ENCODE results near the gene HIP1.

Gene HIP1

DNA sequence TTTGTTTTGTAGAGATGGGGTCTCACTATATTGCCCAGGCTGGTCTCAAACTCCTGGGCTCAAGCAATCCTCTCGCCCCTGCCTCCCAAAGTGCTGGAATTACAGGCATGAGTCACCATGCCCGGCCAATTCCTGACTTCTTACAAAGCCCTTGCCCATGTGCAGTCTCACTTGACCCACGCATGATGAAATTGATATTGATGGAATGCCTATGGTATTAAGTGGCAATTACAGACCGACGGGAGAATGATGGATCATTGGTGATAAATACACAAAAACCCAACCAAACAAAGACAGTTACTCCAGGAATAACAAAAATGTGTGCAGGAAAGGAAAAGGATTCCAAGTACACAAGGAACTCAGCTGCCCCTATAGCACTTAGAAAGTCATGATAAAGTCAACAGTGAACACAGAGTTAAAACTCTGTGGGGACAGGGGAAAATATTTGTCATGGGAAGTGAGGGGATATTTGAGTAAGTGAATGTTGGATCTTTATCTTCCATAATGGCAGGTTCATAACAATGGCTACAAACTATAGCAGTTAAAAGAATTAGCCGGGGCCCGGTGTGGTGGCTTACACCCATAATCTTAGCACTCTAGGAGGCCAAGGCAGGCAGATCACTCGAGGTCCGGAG lies 21.6 kb downstream of the HIP1 start:
- TF ChIP-seq, protein P1, sequence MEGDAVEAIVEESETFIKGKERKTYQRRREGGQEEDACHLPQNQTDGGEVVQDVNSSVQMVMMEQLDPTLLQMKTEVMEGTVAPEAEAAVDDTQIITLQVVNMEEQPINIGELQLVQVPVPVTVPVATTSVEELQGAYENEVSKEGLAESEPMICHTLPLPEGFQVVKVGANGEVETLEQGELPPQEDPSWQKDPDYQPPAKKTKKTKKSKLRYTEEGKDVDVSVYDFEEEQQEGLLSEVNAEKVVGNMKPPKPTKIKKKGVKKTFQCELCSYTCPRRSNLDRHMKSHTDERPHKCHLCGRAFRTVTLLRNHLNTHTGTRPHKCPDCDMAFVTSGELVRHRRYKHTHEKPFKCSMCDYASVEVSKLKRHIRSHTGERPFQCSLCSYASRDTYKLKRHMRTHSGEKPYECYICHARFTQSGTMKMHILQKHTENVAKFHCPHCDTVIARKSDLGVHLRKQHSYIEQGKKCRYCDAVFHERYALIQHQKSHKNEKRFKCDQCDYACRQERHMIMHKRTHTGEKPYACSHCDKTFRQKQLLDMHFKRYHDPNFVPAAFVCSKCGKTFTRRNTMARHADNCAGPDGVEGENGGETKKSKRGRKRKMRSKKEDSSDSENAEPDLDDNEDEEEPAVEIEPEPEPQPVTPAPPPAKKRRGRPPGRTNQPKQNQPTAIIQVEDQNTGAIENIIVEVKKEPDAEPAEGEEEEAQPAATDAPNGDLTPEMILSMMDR (IDR thresholded peaks at IDR 0.05), result no peak

DNA sequence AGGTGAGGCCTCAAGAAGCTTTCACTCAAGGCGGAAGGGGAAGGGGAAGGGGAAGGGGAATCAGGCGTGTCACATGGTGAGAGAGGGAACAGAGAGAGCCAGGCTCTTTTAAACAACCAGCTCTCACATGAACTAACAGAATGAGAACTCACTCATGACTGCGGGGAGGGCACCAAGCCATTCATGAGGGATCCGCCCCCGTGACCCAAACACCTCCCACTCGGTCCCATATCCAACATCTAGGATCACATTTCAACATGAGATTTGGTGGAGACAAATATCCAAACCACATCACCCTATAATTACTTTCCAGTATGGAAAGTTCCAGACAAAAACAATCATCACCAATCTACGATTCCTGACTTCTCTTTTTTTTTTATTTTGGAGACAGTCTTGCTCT lies 22.9 kb downstream of the HIP1 start:
- TF ChIP-seq, protein P1 (IDR thresholded peaks at IDR 0.05), result no peak

DNA sequence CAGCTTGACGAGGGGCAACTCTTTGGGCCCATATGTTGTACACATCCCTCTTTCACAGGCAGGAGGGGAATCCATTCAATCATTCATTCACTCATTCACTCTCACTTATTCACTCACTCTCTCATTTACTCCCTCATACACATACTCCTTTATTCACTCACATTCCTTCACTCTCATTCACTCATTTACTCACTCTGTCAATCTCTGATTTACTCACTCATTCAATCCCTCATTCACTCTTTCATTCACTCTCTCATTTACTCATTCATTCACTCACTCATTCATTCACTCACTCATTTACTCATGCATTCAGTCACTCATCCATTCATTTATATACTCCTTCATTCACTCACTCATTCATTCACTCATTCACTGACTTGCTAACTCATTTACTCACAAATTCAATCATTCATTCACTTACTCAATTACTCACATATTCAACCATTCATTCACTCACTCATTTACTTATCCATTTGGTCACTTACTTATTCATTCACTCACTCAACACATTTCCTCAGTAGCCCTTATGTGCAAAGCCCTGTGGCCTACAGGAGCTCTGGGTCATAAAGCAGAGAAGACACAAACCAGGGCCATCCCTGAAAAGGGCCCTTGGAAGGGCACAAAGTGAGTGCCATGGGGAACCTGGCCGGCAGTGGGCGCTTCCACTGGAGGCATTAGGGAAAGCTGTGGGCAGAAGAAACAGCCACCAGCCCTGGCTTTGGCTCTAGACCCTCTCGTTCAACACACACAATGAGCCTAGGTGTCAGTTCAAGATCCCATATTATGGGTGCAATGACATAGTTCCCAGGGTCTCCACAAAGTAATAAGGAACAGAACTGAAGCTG lies 26.0 kb downstream of the HIP1 start:
- TF ChIP-seq, protein P1 (IDR thresholded peaks at IDR 0.05), result no peak

DNA sequence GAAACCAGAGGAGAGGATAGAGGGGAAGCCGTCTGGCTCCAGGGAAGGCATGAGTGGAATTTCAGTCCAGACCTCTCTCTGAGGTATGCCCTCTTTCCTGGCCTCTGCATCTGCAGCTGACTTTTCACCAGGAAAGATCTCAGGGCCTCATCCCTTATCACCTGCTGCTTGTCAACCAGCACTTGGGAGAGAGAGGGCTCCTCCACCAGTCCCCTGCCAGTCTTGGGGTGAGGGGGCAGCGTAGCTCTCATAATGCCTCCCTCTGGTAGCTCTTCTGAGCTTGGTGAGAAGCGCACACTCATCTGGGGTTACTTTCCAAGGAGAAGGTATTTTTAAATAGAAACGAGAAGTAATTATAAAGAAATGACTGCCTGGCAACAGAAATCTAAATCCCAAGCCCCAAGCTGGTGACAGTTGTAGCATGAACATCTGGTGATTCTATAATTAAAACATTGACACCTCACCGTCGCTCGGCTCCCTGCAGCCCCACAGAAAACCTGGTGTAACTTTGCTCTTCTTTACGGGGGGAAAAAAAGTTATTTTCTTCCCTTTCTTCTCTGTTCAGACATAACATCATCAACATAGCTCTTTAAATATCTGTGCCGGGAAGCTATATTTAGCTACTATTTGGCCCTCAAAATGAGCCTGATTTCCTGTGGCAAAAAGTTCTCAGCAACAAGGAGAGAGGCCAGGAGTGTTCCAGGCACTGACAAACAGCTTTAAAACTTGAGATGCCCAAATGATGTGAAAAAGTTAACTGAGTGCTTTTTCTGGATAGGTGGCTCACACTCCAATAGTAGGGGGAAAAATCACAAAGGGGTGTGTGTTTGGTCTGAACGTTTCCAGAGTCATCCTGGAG lies 26.9 kb downstream of the HIP1 start:
- TF ChIP-seq, protein P1 (IDR thresholded peaks at IDR 0.05), result no peak

GRCh38 chr7:75711076-75711475 lies 27.7 kb downstream of the HIP1 start:
- TF ChIP-seq, protein P1 (IDR thresholded peaks at IDR 0.05), result no peak

- TF ChIP-seq, protein P1 (IDR thresholded peaks at IDR 0.05), result no peak
Measured at GRCh38 chr7:75704928-75705327, 33.8 kb downstream of the HIP1 start.

GRCh38 chr7:75702515-75702914 lies 36.2 kb downstream of the HIP1 start:
- TF ChIP-seq, protein P1 (IDR thresholded peaks at IDR 0.05), result no peak

Data from LNCAP (cell line).